ENCODE measurements around the gene WNT2.
"Not testable (repeated sequence)": the region's sequence is repeated elsewhere in the genome, so short reads cannot be mapped to it uniquely, and the experiment has no call there.

Gene WNT2

DNA sequence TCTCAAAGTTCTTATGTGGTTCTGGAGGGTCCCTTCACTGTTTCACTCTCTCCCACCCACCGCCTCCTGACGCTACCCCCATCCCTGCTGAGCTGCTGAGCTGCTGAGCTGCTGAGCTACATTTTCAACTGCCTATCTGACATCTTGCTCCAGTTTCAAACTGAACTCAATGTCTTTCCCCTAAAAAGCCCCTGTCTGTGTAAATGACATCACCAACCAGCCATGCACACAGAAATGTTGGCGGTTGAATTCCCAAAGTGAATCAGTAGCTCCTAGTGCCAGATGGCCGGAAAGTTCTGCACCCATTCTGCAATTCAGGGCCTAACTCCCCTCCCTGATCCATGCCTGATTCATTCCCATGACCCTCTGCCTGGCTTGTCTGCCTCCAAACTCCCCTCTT is 71.2 kb downstream of the WNT2 start:
- DNase-seq, result no peak

DNA sequence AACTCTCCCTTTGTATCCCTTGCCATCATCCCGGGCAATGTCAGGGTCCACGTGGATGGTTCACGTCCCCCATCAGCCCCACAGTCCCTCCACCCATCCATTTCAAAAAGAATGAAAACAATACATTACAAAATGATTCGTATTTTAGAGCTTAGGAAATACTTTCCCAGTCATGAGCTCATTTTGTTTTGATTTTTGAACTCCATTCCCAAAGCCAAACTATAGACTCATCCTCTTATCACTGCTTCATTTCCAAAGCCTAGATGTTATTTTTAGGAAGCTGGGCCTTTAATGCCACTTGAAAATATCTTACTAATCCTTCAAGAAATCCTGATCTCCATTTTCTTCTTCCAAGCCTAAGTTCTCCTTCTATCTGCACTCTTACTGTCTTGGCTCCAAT is 72.1 kb downstream of the WNT2 start:
- no peak for DNase-seq

GRCh38 chr7:117250245-117250644 is 72.6 kb downstream of the WNT2 start:
- DNase-seq, result no peak

DNA sequence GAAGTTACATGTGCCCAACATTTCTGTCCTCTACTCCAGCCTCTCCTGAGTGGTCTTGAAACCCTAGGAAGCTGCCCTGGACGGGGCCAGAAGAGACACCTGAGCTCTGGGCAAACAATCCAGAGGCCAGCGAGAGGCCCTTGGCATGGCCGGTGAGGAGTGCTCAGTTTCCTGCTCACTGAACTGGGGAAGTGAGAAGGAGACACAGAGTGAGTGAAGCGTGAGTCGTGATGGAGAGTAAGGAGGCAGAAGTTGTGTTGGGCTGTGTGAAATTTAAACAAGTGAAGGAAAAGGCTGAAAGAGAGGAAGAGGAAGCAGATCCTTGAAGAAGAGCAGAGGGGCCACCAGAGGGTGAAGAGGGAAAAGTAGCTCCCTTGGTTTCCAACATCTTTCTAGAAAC is 73.2 kb downstream of the WNT2 start:
- DNase-seq, result no peak

DNA sequence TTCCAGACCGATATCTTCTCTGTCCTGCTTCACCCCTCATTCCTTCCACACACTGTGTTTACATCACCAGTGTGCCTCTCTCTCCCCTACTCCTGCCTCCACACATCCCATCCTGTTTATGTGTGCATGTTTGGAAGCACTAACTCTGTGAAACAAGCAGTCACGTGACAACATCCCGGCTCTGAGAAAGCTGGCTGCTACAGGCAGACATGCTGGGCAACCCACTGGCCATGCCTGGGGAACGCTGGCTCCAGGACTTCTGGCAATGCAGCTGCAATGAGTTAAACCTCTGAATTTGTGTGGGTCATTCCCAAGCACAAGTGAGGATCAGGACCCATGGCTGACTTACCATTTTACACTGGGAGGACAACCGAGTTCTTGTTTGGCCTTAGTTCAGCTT is 74.0 kb downstream of the WNT2 start:
- DNase-seq, result no peak

DNA sequence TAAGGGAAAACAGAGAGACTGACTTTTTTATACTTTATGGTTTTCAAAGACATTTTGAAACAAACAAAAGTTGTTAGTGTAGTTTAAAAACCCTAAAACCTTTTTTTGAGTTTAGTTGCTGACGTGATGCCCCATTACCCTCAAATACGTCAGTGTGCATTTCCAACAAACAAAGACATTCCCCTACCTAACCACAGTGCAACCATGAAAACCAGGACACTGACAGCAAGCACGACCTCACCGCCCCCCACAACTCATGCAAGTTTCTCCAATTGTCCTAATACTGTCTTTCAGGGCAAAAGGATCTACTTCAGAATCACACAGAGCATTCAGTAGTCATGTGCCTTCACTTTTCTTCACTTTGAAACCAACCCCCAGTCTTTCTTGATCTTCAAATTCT is 75.0 kb downstream of the WNT2 start:
- no peak for DNase-seq

GRCh38 chr7:117245703-117246102 is 77.2 kb downstream of the WNT2 start:
- DNase-seq, result not testable (repeated sequence)

DNA sequence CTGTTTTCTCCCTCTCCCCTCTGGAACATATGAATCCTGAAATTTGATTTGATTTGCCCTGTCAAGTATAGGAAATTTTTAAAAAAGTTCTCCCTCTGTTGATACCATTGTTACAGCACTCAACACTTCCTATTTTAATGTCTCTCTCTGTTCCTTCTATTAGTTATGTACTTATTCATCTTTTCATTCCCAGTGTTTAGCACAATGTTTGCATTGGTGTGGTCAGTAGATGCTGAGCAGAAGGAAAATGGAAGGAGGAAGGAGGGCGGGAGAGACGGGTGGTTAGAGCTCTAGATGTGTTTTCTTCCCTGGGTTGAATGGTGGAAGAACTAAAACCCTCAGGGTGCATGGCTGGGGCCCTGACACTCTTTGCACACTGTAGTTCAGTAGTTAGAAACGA is 79.5 kb downstream of the WNT2 start:
- no peak for DNase-seq

DNA sequence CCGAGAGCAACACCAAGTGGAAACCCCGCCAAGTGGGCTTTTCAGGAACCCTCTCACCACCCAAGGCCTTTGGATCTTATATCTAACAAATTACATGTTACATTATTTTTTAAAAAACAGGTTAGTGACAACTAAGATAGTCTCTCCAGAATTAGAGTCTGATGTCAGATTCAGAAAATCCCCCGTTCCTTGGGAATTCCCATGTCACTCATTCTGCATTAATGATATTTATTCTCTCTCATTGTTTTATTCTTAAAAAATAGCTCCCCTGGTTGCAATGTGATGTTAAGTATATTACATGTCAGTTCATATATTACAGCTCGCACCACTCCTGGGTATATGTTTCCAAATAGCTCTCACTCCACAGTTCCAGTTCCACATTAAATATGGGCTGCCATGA is 81.8 kb downstream of the WNT2 start:
- no peak for DNase-seq

GRCh38 chr7:117238937-117239336 is 83.9 kb downstream of the WNT2 start:
- DNase-seq, result no peak

DNA sequence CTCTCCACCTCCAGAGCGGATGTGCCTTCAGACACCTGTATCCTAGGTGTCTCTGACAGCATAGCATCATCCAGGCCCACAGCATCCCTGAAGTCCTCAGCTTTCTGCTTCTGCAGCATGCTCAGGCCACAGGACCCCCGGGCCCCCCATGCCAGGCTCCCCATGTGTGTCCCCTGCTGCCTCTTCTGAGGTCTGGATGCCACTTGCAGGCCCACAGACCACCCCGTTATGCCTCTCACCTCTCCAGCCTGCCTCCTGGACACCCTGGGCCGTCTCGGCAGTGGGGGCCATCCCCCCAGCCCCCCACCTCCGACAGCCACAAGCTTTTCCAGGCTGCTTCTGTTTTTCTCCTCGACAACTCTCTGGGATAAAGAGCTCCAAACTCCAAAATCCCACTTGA is 84.4 kb downstream of the WNT2 start:
- DNase-seq, result no peak

DNA sequence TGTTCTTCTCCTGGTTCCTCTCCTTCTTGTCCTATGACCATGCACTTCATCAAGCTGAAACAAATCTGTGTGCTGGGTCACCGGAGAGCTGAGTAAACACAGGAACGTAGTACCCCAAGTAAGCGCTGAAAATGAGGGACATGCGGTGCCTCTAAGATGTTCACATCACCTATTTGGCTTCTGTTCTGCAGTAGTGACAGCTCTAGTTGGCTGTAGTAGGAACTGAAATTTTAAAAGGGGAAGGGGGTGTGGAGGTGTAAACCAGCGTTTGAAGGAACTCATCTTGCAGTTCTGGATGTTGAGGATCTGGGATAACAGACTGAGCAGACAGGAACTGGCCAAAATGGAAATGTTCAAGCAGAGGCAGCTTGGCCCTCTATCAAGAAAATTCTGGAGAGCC is 85.2 kb downstream of the WNT2 start:
- DNase-seq, result no peak

GRCh38 chr7:117231047-117231359 is 91.9 kb downstream of the WNT2 start:
- DNase-seq, result no peak

DNA sequence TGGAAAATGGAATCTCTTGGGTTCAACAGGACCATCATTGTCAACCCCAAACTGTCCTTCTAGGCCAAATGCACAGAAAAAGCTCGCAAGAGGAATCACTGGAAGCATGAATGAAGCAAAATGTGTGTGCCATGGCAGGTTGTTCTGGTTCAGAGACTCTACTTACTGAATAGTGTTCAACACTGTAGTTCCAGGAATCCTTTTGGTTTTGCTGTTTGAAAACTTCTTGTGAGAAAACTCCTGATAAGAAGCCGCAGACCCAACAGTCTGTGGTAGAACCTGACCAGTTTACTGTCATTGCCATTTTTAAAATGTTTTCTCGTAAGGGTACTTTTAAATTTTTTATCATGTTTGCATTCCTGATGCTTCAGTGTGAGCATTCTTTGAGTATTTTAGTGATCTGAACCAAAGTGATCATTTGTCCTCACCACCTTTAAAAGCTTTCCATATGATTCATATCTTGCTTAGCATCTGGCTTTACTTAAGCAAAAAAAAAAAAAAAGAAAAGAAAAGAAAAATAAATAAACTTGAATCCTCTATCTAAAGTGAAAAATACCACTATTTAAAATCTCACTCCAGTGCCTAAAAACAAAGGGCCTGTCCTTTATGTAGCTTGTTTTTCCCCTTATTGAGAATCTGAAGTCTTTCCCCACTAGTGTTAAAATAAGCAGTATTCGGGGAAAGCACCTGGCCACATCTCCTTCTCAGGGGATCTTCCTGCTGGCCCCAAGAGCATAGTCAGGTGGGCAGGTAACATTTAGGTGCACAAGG is 92.4 kb downstream of the WNT2 start:
- no peak for DNase-seq

GRCh38 chr7:117229350-117229749 is 93.5 kb downstream of the WNT2 start:
- no peak for DNase-seq

GRCh38 chr7:117227091-117227490 is 95.8 kb downstream of the WNT2 start:
- no peak for DNase-seq

- no peak for DNase-seq
Observed at GRCh38 chr7:117225536-117225935, 97.3 kb downstream of the WNT2 start.
